ENCODE data around the gene OTUD5.

OTUD5 gene

GRCh38 chrX:48992341-48992740 is 34.9 kb upstream of the OTUD5 start:
- H3K4me3 ChIP-seq (replicated peaks; ENCODE audit: insufficient read depth, low read length): no peak overlapping the region
- TF ChIP-seq POLR2AphosphoS5 (IDR thresholded peaks at IDR 0.05; ENCODE audit: low read depth) (no peak), SPI1 (IDR thresholded peaks at IDR 0.05; ENCODE audit: borderline replicate concordance, low read depth) (no peak)
- H3K27me3 ChIP-seq (ENCODE audit: insufficient read depth, poor library complexity, severe bottlenecking): no peaks in the 10 kb centered on the region
- no peak for DNase-seq (ENCODE audit: low read depth in 1 of 2, low spot score in 1 of 2)
- no peak overlapping the region for H3K27ac ChIP-seq (replicated peaks)

GRCh38 chrX:48989483-48989882 is 32.1 kb upstream of the OTUD5 start:
- TF ChIP-seq, protein P1, sequence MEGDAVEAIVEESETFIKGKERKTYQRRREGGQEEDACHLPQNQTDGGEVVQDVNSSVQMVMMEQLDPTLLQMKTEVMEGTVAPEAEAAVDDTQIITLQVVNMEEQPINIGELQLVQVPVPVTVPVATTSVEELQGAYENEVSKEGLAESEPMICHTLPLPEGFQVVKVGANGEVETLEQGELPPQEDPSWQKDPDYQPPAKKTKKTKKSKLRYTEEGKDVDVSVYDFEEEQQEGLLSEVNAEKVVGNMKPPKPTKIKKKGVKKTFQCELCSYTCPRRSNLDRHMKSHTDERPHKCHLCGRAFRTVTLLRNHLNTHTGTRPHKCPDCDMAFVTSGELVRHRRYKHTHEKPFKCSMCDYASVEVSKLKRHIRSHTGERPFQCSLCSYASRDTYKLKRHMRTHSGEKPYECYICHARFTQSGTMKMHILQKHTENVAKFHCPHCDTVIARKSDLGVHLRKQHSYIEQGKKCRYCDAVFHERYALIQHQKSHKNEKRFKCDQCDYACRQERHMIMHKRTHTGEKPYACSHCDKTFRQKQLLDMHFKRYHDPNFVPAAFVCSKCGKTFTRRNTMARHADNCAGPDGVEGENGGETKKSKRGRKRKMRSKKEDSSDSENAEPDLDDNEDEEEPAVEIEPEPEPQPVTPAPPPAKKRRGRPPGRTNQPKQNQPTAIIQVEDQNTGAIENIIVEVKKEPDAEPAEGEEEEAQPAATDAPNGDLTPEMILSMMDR (IDR thresholded peaks at IDR 0.05; ENCODE audit: insufficient read depth, low read length): no peak
- TF ChIP-seq POLR2AphosphoS5 (IDR thresholded peaks at IDR 0.05; ENCODE audit: low read depth): no peak
- no peak for TF ChIP-seq SPI1 (IDR thresholded peaks at IDR 0.05; ENCODE audit: borderline replicate concordance, low read depth)
- TF ChIP-seq, protein P2, sequence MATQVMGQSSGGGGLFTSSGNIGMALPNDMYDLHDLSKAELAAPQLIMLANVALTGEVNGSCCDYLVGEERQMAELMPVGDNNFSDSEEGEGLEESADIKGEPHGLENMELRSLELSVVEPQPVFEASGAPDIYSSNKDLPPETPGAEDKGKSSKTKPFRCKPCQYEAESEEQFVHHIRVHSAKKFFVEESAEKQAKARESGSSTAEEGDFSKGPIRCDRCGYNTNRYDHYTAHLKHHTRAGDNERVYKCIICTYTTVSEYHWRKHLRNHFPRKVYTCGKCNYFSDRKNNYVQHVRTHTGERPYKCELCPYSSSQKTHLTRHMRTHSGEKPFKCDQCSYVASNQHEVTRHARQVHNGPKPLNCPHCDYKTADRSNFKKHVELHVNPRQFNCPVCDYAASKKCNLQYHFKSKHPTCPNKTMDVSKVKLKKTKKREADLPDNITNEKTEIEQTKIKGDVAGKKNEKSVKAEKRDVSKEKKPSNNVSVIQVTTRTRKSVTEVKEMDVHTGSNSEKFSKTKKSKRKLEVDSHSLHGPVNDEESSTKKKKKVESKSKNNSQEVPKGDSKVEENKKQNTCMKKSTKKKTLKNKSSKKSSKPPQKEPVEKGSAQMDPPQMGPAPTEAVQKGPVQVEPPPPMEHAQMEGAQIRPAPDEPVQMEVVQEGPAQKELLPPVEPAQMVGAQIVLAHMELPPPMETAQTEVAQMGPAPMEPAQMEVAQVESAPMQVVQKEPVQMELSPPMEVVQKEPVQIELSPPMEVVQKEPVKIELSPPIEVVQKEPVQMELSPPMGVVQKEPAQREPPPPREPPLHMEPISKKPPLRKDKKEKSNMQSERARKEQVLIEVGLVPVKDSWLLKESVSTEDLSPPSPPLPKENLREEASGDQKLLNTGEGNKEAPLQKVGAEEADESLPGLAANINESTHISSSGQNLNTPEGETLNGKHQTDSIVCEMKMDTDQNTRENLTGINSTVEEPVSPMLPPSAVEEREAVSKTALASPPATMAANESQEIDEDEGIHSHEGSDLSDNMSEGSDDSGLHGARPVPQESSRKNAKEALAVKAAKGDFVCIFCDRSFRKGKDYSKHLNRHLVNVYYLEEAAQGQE (IDR thresholded peaks at IDR 0.05; ENCODE audit: insufficient replicate concordance, low read depth): no peak
- no peak for TF ChIP-seq GABPA (IDR thresholded peaks at IDR 0.05; ENCODE audit: low read depth)
- H3K4me3 ChIP-seq (replicated peaks; ENCODE audit: insufficient read depth, low read length): no peak overlapping the region
- DNase-seq (ENCODE audit: low read depth in 1 of 2, low spot score in 1 of 2): no peak
- H3K27me3 ChIP-seq (ENCODE audit: insufficient read depth, poor library complexity, severe bottlenecking): no peaks in the 10 kb centered on the region
- no peak overlapping the region for H3K27ac ChIP-seq (replicated peaks)

- no peaks in the 10 kb centered on the region for H3K27me3 ChIP-seq (ENCODE audit: insufficient read depth, poor library complexity, severe bottlenecking)
- TF ChIP-seq GABPA (IDR thresholded peaks at IDR 0.05; ENCODE audit: low read depth): no peak
- TF ChIP-seq POLR2AphosphoS5 (IDR thresholded peaks at IDR 0.05; ENCODE audit: low read depth): no peak
- TF ChIP-seq, protein P2 (IDR thresholded peaks at IDR 0.05; ENCODE audit: insufficient replicate concordance, low read depth): no peak
- TF ChIP-seq, protein P1 (IDR thresholded peaks at IDR 0.05; ENCODE audit: insufficient read depth, low read length): no peak
- TF ChIP-seq SPI1 (IDR thresholded peaks at IDR 0.05; ENCODE audit: borderline replicate concordance, low read depth): no peak
- H3K4me3 ChIP-seq (replicated peaks; ENCODE audit: insufficient read depth, low read length): no peak overlapping the region
- no peak for DNase-seq (ENCODE audit: low read depth in 1 of 2, low spot score in 1 of 2)
- H3K27ac ChIP-seq (replicated peaks): no peak overlapping the region
Measured at GRCh38 chrX:48983896-48984295, 26.5 kb upstream of the OTUD5 start.

- DNase-seq (ENCODE audit: low read depth in 1 of 2, low spot score in 1 of 2): no peak
Measured at GRCh38 chrX:48983081-48983480, 25.7 kb upstream of the OTUD5 start.

More at GRCh38 chrX:48983081-48983480, 25.7 kb upstream of the OTUD5 start:
- Histone ChIP-seq H3K27me3 (ENCODE audit: insufficient read depth, poor library complexity, severe bottlenecking) (no peaks in the 10 kb centered on the region), H3K4me3 (replicated peaks; ENCODE audit: insufficient read depth, low read length) (no peak overlapping the region), H3K27ac (replicated peaks) (no peak overlapping the region)
- TF ChIP-seq POLR2AphosphoS5 (IDR thresholded peaks at IDR 0.05; ENCODE audit: low read depth): no peak
- TF ChIP-seq SPI1 (IDR thresholded peaks at IDR 0.05; ENCODE audit: borderline replicate concordance, low read depth): no peak
- TF ChIP-seq, protein P1 (IDR thresholded peaks at IDR 0.05; ENCODE audit: insufficient read depth, low read length): no peak
- no peak for TF ChIP-seq GABPA (IDR thresholded peaks at IDR 0.05; ENCODE audit: low read depth)
- TF ChIP-seq, protein P2 (IDR thresholded peaks at IDR 0.05; ENCODE audit: insufficient replicate concordance, low read depth): no peak
